Caco-2 (cell line): ENCODE data around the gene KERA. TPM values are rescaled to one million over a fixed set of nuclear protein-coding genes. Genes with fewer than 3 reads are reported as not detected.

Experiments
- BruUV-seq: library from RNA; stranded (reverse); fragments of 400-500 nt; replicated peaks from 2 replicates; lab custom pipeline; 2021; lab: Mats Ljungman, UMichigan
- CTCF ChIA-PET: fragments of 300-600 bp; sonication (Branson Sonifier 250); formaldehyde crosslinking; loops from one replicate; lab custom pipeline; 2022; ENCODE audit warnings: antibody characterized with exemption; lab: Charles Lee
- POLR2A ChIA-PET: fragments of 300-600 bp; sonication (Branson Sonifier 250); formaldehyde crosslinking; loops from one replicate; lab custom pipeline; 2022; ENCODE audit warnings: antibody characterized with exemption; lab: Charles Lee
- DNase-seq, 2 experiments: peaks; one replicate each; pipeline versions ENCODE4 v3.0.0 to v3.0.0-alpha.2; 2020 to 2022
- H3K27me3 ChIP-seq: replicated peaks from 2 replicates; pipeline ENCODE4 v1.6.0; 2011; ENCODE audit warnings: low read length; ENCODE audit not compliant: control insufficient read depth, insufficient read depth
- H3K36me3 ChIP-seq: 2 replicates; pipeline ENCODE4 v1.5.1; 2011; ENCODE audit warnings: low read length; ENCODE audit not compliant: control insufficient read depth, insufficient read depth
- H3K4me1 ChIP-seq: fragments of 250-450 bp; sonication (Bioruptor Pico); 2 replicates; pipeline ENCODE4 v1.5.1; 2020; ENCODE audit warnings: mild to moderate bottlenecking
- H3K4me3 ChIP-seq: 2 replicates; pipeline ENCODE4 v1.5.1; 2011; ENCODE audit warnings: low read depth, mild to moderate bottlenecking, control low read depth, low read length
- H3K9me3 ChIP-seq: fragments of 250-450 bp; sonication (Bioruptor Pico); 2 replicates; pipeline ENCODE4 v1.5.1; 2020; ENCODE audit warnings: mild to moderate bottlenecking, moderate library complexity
- H3K27ac Mint-ChIP-seq: one replicate; pipeline ENCODE4 v1.8.0; 2022; ENCODE audit warnings: mixed read lengths; ENCODE audit not compliant: unreplicated experiment
- H3K27me3 Mint-ChIP-seq: one replicate; pipeline ENCODE4 v1.8.0; 2022; ENCODE audit warnings: mixed read lengths; ENCODE audit not compliant: insufficient read depth, unreplicated experiment
- H3K36me3 Mint-ChIP-seq: one replicate; pipeline ENCODE4 v1.8.0; 2022; ENCODE audit warnings: mild to moderate bottlenecking, mixed read lengths; ENCODE audit not compliant: insufficient read depth, unreplicated experiment
- H3K4me1 Mint-ChIP-seq: one replicate; pipeline ENCODE4 v1.8.0; 2022; ENCODE audit warnings: low read depth, mixed read lengths; ENCODE audit not compliant: unreplicated experiment
- H3K4me3 Mint-ChIP-seq: one replicate; pipeline ENCODE4 v1.8.0; 2022; ENCODE audit warnings: mild to moderate bottlenecking, moderate library complexity, mixed read lengths; ENCODE audit not compliant: unreplicated experiment
- H3K9me3 Mint-ChIP-seq: one replicate; pipeline ENCODE4 v1.8.0; 2022; ENCODE audit warnings: mixed read lengths; ENCODE audit not compliant: unreplicated experiment
- CTCF ChIP-seq, 2 experiments: fragments of 200-600 bp in 1 of 2; IDR thresholded peaks; 1 replicate in 1 of 2; 2 replicates in 1 of 2; pipeline versions ENCODE4 v1.5.1 to v1.8.0; 2011 to 2022; ENCODE audit warnings: antibody characterized with exemption in 1 of 2, control low read depth in 1 of 2, inconsistent platforms in 1 of 2, low read depth in 1 of 2, low read length in 1 of 2, mild to moderate bottlenecking in 1 of 2, moderate library complexity in 1 of 2; ENCODE audit not compliant: insufficient read depth in 1 of 2, severe bottlenecking in 1 of 2, unreplicated experiment in 1 of 2
- intact Hi-C: fragments of 100-400 bp; cut with micrococcal nuclease; formaldehyde crosslinking; loops from one replicate; pipeline ENCODE4 v1.10.0; 2022; ENCODE audit not compliant: unreplicated experiment
- total RNA-seq: library from RNA; stranded (reverse); gene quantifications from 2 replicates; pipeline ENCODE4 v1.2.3, GENCODE V29; 2022

Gene KERA
- total RNA-seq, 1 experiment from 2014 or later = not detected

GRCh38 chr12:91100906-91101305 is 43.1 kb upstream of the KERA start:
- H3K27me3 ChIP-seq = no peaks in the 10 kb centered on the region
- H3K4me1 Mint-ChIP-seq = peaks cover 11% of the 10 kb centered on the region
- no peak overlapping the region for H3K4me3 Mint-ChIP-seq
- no peak for DNase-seq
- no peaks in the 10 kb centered on the region for H3K36me3 Mint-ChIP-seq
- no peak overlapping the region for H3K27ac Mint-ChIP-seq
- ChIA-PET POLR2A (no interaction called here), CTCF (no interaction called here)
- no peak for TF ChIP-seq CTCF (IDR thresholded peaks at IDR 0.05; ENCODE audit: insufficient read depth in 1 of 2, low read depth in 1 of 2, low read length in 1 of 2, severe bottlenecking in 1 of 2, unreplicated experiment in 1 of 2)
- no TSS peak for BruUV-seq
- no peak overlapping the region for H3K4me3 ChIP-seq
- H3K9me3 ChIP-seq = peaks cover 5% of the 10 kb centered on the region; the same call in 1 of the 2 replicates
- H3K27me3 Mint-ChIP-seq = no peaks in the 10 kb centered on the region
- no peaks in the 10 kb centered on the region for H3K36me3 ChIP-seq
- no peaks in the 10 kb centered on the region for H3K9me3 Mint-ChIP-seq
- intact Hi-C loops = no loop called here
- H3K4me1 ChIP-seq = peaks cover 16% of the 10 kb centered on the region

DNA sequence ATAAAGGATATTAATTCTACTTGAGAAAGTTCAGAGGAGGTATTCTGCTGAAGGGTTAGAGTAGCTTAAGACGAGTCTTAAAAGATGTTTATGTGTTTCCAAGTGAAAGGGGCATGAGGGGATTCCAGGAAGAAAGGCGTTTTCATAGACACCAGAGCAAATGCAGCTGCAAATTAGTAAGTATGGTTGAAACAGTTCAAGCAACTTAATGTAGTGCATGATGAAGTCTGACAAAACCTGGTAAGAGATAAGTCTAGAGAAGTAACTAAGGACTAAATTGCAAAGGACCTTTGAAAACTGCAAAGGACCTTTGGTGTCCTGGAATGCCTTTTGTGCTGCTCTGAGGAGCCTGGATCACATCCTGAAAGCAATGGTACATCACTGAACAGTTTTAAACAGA is 42.0 kb upstream of the KERA start:
- intact Hi-C loops = no loop called here
- no peak for DNase-seq
- Mint-ChIP-seq H3K27ac (peak overlapping the region; percentile 54), H3K9me3 (peaks cover 10% of the 10 kb centered on the region), H3K4me3 (no peak overlapping the region), H3K4me1 (peaks cover 11% of the 10 kb centered on the region), H3K36me3 (no peaks in the 10 kb centered on the region), H3K27me3 (no peaks in the 10 kb centered on the region)
- H3K4me3 ChIP-seq = no peak overlapping the region
- POLR2A ChIA-PET = no interaction called here
- TF ChIP-seq CTCF (IDR thresholded peaks at IDR 0.05; ENCODE audit: insufficient read depth in 1 of 2, low read depth in 1 of 2, low read length in 1 of 2, severe bottlenecking in 1 of 2, unreplicated experiment in 1 of 2) = no peak
- BruUV-seq = no TSS peak
- H3K36me3 ChIP-seq = no peaks in the 10 kb centered on the region
- peaks cover 16% of the 10 kb centered on the region for H3K4me1 ChIP-seq
- H3K27me3 ChIP-seq = no peaks in the 10 kb centered on the region
- peaks cover 10% of the 10 kb centered on the region; the same call in 1 of the 2 replicates for H3K9me3 ChIP-seq
- CTCF ChIA-PET = no interaction called here

DNA sequence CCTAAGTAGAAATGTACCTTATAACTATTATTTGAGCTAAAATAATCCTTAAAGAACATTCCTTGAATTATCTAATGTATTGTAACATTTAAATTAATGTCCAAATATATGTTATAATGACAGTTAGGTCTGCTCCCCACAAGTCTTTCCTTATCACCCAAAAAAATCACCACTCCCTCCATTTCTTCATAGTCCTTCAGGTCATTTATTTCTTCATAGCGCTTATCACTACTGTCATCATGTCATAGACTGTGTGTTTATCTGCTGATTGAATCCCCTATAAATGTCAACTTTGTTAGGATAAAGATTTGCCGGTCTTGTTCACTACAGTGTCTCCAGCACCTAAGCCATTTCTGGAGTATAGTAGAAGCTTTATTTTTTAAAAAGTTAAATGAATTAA is 41.5 kb upstream of the KERA start:
- no peaks in the 10 kb centered on the region for H3K27me3 ChIP-seq
- no peaks in the 10 kb centered on the region for H3K36me3 ChIP-seq
- Mint-ChIP-seq H3K4me3 (no peak overlapping the region), H3K9me3 (peaks cover 15% of the 10 kb centered on the region), H3K27ac (peak overlapping the region; percentile 54), H3K36me3 (no peaks in the 10 kb centered on the region), H3K27me3 (no peaks in the 10 kb centered on the region), H3K4me1 (peaks cover 11% of the 10 kb centered on the region)
- no TSS peak for BruUV-seq
- POLR2A ChIA-PET = no interaction called here
- intact Hi-C loops = no loop called here
- H3K4me1 ChIP-seq = peaks cover 16% of the 10 kb centered on the region
- DNase-seq = no peak
- peaks cover 10% of the 10 kb centered on the region; the same call in 1 of the 2 replicates for H3K9me3 ChIP-seq
- TF ChIP-seq CTCF (IDR thresholded peaks at IDR 0.05; ENCODE audit: insufficient read depth in 1 of 2, low read depth in 1 of 2, low read length in 1 of 2, severe bottlenecking in 1 of 2, unreplicated experiment in 1 of 2) = no peak
- CTCF ChIA-PET = interaction anchor here (0.7 kb wide), 1 partner anchor 8 kb away, joined by 3 read pairs; no protein-coding TSS in a partner anchor
- H3K4me3 ChIP-seq = no peak overlapping the region
